ENCODE measurements around the gene SMIM12.

Gene SMIM12

DNA sequence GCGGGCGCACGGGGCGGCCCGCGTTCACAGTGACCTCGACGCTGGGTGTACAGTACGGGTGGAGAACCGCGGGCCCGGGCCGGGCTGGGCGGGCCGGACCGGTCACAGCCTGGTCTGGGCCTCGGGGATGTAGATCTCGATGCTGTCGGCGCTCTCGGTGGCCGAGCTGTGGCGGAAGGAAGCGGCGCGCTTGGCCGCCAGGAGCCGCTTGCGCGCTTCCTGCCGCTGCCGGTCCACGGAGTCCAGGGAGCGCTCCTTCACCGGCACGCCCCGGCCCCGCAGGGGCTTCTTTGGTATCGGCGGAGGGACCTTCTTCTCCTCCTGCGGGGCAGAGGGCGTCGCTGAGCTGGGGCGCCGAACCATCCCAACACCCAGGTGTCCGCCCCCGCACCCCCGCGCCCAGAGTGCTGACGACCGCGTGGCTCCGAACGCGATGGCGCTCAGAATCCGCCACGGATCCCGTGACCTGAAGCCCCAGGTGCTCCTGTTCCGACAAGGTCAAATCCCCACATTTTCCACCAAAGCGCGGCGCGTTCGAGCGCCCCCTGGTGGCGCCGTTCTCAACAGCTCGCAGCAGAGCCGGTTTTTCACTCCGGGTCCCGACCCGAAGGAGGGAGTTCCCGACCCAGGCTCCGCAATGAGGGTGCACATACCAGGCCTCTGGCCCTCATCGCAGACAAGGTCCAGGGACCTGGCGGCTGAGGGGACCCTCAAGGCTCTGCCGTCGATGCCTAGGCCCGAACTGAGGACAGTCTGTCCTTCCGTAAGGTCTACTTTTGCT, 6.6 kb upstream of the SMIM12 start:
- TF ChIP-seq GATA3 (IDR thresholded peaks at IDR 0.05; ENCODE audit: low read depth, low read length), result no peak
- TF ChIP-seq GATA2 (IDR thresholded peaks at IDR 0.05; ENCODE audit: low read depth, low read length), result no peak

DNA sequence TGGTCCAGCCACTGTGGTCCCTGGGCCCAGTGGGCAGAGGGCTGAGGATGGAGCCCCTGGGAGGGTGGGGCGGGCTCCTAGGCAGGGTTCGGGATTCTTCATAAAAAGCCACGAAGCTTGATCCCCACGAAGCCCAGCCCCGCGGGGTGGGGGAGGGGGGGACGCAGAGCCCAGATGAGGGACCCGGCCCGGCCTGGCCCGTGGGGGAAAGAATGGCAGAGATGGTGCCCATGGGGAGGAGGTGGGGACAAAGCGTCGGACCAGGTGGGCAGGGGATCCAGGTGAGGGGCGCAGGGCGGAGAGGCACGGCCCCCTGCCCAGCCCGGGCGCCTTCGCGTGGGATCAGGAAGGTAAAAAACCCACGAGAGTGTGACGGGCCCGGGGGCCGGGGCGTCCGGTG, 6.0 kb upstream of the SMIM12 start:
- TF ChIP-seq GATA2 (IDR thresholded peaks at IDR 0.05; ENCODE audit: low read depth, low read length), result no peak
- no peak for TF ChIP-seq GATA3 (IDR thresholded peaks at IDR 0.05; ENCODE audit: low read depth, low read length)

DNA sequence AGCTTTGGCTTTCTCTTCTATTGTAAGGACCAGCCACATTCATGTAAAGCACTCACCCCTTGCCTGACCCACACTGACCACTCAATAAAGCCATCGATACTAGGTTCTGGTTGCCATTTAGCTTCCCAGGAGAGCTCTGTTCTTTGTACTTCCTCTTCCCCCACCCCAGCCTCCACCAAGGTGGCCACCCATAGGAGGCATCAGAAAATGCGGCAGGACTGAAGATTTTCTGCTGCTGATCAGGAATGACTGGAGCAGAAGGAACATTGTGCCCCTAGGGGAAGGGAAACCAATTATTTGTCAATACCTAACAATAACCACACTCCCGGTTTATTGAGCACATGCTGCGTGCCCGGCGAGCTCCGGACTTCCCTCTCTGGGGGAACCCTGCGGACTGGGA, 5.2 kb upstream of the SMIM12 start:
- TF ChIP-seq GATA3 (IDR thresholded peaks at IDR 0.05; ENCODE audit: low read depth, low read length), result no peak

- TF ChIP-seq GATA3 (IDR thresholded peaks at IDR 0.05; ENCODE audit: low read depth, low read length) (no peak), GATA2 (IDR thresholded peaks at IDR 0.05; ENCODE audit: low read depth, low read length) (no peak)
Observed at GRCh38 chr1:34863501-34863900, 4.0 kb upstream of the SMIM12 start.

DNA sequence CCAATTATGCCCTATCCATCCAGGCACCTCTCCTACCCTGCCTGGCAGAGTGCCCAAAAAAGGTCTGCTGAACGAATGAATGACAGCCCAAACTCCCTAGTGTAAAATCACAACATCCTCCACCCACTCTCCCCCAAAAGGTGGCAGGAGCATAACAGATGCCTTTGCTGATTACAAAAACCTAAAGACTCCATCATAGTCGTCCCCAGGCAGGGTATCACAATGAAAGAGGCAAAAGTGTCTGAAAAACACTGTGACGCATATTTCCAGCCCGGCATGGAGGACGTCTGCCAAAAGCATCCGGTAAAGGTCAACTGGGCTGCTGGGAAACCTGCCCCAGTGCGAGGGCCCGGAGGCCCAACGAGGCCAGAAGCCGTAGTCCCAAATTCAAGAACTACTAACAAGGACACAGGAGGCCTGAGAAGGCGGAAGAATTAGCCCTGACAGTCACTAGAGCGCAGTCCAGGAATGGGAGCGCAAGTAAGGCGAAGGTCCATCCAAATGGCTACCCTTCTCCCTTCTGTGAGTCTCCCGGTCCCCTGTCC, 576 bp downstream of the SMIM12 start:
- TF ChIP-seq GATA3 (IDR thresholded peaks at IDR 0.05; ENCODE audit: low read depth, low read length) (no peak), GATA2 (IDR thresholded peaks at IDR 0.05; ENCODE audit: low read depth, low read length) (no peak)

- no peak for TF ChIP-seq GATA2 (IDR thresholded peaks at IDR 0.05; ENCODE audit: low read depth, low read length)
- TF ChIP-seq GATA3 (IDR thresholded peaks at IDR 0.05; ENCODE audit: low read depth, low read length), result no peak
Observed at GRCh38 chr1:34856697-34857096, 2.9 kb downstream of the SMIM12 start.

GRCh38 chr1:34852677-34853217, 6.8 kb downstream of the SMIM12 start:
- no peak for TF ChIP-seq GATA3 (IDR thresholded peaks at IDR 0.05; ENCODE audit: low read depth, low read length)
- TF ChIP-seq GATA2 (IDR thresholded peaks at IDR 0.05; ENCODE audit: low read depth, low read length), result peak; percentile 15; the same call in 1 of the 2 replicates

GRCh38 chr1:34851431-34852105, 8.0 kb downstream of the SMIM12 start:
- no peak for TF ChIP-seq GATA2 (IDR thresholded peaks at IDR 0.05; ENCODE audit: low read depth, low read length)
- TF ChIP-seq GATA3 (IDR thresholded peaks at IDR 0.05; ENCODE audit: low read depth, low read length), result no peak

GRCh38 chr1:34850382-34850781, 9.2 kb downstream of the SMIM12 start:
- TF ChIP-seq GATA2 (IDR thresholded peaks at IDR 0.05; ENCODE audit: low read depth, low read length), result no peak
- TF ChIP-seq GATA3 (IDR thresholded peaks at IDR 0.05; ENCODE audit: low read depth, low read length), result no peak

DNA sequence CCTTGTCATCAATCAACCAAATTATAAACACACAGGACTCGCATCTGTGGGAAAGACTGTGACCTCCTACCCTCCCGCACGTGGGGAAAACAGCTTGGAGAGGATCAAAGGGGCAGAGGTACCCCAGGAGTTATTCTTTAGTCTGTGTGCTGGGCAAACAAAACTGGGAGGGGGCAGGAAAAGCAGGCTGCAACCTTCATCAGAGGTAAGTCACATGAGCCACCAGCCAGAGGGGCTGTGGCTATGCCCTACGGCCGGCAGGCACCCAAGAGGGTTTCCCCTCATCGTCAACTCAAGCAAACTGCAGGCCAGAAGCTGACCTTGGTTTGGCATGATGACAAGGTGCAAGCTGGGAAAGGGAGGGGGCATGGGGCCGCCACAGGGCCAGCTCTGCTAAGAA, 12.5 kb downstream of the SMIM12 start:
- no peak for TF ChIP-seq GATA3 (IDR thresholded peaks at IDR 0.05; ENCODE audit: low read depth, low read length)
- TF ChIP-seq GATA2 (IDR thresholded peaks at IDR 0.05; ENCODE audit: low read depth, low read length), result no peak

DNA sequence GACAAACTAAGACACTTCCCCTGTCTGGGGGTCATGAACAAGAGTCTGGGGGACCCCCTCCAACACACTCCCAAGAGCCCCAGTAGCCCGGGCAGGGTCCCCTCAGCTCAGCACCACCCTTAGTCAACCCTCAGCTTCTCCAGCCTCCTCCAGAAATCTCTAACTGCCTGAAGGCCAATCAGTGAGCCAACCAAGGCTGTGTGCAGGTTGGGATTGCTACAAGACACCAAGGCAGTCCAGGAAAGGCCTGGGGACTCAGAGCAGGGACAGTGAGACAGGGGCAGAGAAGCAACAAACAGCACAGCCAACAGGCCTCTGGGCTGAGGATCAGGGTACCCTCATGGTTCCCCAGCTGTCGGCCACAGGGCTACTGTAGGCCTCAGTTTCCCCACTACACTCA, 13.3 kb downstream of the SMIM12 start:
- TF ChIP-seq GATA3 (IDR thresholded peaks at IDR 0.05; ENCODE audit: low read depth, low read length) (no peak), GATA2 (IDR thresholded peaks at IDR 0.05; ENCODE audit: low read depth, low read length) (no peak)

GRCh38 chr1:34845131-34845901, 14.2 kb downstream of the SMIM12 start:
- no peak for TF ChIP-seq GATA3 (IDR thresholded peaks at IDR 0.05; ENCODE audit: low read depth, low read length)
- TF ChIP-seq GATA2 (IDR thresholded peaks at IDR 0.05; ENCODE audit: low read depth, low read length), result no peak

DNA sequence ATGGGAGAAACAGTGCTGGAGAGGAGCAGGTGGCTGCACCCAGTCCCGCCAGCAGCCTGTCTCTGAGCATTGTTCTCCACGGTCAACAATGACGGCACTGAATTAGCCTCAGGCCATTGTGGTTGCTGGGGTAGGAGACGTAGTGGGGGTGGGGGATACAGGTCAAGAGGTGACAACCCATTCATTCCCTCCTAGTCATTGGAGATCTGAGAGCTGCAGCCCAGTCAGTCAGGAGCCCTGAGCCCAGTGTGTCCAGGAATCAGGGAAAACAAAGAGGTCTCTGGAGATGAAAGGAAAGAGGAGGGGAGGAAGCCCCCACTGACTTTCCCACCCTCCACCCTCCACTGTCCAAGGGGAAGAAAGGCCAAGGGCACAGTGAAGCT, 15.3 kb downstream of the SMIM12 start:
- TF ChIP-seq GATA3 (IDR thresholded peaks at IDR 0.05; ENCODE audit: low read depth, low read length) (no peak), GATA2 (IDR thresholded peaks at IDR 0.05; ENCODE audit: low read depth, low read length) (no peak)
